ENCODE measurements around the gene PCNP.
"Not testable (repeated sequence)": the region's sequence is repeated elsewhere in the genome, so short reads cannot be mapped to it uniquely, and the experiment has no call there.

PCNP gene

DNA sequence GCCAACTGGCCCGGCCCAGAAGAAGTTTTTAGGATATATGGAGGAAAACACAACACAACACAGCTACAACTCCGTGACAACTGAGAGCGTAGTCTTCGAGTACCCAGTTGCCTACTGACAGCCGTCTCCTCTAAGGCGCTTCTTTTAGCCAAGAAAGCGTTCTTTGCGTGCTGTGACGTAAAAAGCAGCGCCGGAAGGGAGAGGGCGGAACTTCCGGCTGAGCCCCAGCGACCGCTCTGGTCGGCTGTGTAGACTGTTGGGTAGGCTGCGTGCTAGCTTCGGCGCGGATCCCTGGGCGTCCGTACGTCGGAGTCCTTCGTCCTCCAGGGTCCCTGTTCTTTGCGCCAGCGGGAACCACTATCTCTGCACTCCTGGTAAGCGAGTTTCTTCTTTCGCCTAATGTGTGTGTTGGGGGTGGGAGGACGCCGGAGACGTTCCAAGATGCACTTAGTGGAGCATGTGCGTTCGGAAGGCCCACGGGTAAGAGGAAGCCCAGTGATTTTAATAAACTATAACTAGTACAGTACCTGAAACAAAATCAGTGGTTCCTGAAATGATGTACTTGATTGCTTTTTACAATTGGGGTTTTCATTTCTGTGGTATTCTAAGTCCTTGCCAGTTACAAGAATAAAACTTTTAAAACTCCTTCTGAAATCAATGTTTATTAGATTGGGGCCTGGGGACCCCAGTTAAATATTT lies 12.2 kb upstream of the PCNP start, which contains the start of gene TRMT10C:
TSS of gene TRMT10C (plus strand) at position 239 of the 699 bp plus-strand sequence. CDS start 2,914 bp downstream, outside the sequence.
- in situ Hi-C loops (cut with MboI; ENCODE audit: low sequenced_read_pairs) = no loop called here

DNA sequence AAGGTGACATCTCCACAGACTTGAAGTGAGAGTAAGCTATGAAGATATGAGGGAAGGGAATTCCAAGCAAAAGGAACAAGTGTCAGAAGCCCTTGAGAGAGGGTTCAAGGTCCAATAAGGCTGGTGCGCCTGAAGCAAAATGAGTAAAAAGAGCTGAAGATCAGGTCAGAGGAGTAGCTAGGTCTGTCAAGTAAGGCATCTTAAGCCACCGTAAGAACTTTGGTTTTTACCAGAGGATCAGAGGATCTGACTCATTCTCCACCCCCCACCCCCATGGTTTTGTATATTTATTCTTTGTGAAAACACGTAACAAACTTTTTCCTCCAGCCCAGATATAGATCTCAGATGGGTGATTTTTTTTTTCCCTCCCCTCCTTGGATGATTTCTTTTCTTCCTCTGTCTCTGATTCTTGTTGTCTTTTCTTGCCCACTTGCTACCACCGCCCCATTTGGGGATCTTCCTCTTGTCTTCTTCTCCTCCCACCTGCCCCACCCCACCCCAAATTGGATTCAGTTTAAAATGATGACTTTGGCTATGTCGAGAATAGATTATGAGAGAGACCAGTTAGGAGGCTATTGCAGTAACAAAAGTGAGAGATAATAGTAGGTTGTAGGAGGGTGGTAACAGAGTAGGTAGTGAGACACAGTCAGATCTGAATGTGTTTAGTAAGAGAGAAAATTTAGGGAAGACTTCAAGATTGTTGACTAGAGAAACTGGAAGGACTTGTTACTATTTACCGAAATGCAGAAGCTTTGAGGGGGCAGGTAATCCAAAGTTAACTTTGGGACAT lies 6.3 kb upstream of the PCNP start:
- in situ Hi-C loops (cut with MboI; ENCODE audit: low sequenced_read_pairs) = no loop called here

DNA sequence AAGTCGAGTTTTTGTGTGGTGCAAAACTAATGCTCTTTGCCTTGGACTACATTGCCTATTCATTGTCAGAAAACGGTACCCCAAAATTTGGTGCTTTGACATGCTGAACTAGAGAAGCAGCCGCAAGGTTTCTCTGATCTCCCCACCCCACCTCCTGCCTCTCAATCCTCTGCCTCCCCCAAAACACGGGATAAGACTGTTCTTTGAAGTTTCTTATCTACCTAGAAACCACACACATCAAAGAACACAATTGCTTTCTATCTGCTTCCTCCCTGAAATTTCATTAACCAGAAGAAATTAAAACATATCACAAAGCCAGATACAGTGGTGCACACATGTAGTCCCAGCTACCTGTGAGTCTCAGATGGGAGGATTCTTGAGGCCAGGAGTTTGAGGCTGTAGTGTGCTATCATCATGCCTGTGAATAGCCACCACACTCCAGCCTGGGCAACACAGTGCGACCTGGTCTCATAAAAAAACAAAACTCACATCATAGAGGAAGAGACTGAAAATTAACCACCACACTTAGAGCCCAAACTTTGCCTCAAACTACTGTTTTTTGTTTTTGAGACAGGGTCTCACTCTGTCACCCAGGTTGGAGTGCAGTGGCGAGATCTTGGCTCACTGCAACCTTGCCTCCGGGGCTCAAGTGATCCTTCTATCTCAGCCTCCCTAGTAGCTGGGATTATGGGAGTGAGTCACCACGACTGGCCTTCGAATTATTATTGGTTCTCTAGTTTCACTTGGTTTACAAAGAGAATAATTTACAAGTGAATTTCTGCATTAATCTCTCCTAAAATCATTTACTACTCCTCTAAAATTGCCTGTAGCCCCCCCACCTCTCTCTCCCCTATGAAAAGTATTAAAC lies 2.7 kb upstream of the PCNP start:
- in situ Hi-C loops (cut with MboI; ENCODE audit: low sequenced_read_pairs) = no loop called here

DNA sequence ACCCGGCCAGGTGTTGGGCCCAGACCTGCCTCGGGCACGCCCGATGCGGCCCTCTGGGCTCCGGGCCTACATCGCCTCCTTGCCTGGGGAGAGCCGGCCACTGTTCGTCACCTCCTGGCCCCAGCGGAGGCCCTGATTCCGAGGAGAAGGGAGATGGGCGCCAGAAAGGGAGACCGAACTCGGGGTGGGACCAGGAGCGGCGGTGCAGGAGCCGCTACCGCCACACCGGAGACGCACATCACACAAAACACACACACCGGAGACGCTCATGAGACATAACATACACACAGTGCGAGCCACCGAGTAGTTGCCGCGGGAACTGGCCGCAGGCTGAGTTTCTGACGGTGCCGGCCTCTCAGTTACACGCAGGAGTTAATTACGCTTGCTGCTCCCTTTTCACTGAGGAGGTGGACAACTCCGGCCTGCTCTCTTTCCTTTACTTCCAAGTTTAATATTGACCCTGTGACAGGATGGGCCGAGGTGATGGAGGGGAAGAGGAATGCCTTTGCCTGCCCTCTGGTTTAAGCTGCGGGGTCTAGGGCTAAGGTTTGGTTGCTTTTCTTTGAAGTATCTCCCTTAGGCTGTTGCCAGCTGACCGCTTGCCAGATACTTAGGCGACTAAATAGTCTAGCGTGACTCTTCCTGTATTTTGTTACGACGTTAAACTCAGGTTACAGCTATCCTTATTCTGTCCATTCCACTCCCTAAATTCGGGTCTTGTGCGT lies 570 bp downstream of the PCNP start:
- in situ Hi-C loops (cut with MboI; ENCODE audit: low sequenced_read_pairs) = no loop called here

DNA sequence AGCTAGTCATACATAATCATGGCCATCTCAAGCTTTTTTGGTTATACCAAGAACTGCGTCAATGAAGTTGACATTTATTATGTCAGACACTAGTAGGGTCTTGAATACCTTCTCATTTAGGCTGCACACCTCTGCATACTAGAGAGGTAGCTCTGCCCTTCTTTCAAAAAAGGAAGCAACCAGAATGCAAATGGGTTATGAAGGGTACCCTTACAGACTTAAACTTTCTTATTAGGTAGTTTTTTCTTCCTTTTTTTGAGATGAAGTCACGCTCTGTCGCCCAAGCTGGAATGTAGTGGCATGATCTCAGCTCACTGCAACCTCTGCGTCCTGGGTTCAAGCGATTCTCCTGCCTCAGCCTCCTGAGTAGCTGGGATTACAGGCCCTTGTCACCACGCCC lies 3.3 kb downstream of the PCNP start:
- in situ Hi-C loops (cut with MboI; ENCODE audit: low sequenced_read_pairs) = no loop called here

DNA sequence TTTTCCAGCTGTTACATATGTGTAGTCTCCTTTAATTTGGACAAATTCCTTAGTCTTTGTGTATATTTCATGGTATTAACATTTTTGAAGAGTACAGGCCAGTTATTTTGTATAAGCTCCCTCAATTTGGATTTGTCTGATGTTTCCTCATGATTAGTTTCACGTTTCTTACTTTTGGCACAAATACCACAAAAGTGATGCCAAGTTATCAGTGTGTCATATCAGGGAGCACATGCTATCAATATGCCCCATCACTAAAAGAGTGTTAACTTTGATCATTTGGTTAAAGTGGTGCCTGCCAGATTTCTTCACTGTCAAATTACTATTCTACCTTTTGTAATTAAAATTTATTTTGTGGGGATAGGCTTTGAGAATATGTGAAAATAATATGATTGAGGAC lies 14.6 kb downstream of the PCNP start:
- in situ Hi-C loops (cut with MboI; ENCODE audit: low sequenced_read_pairs) = no loop called here

DNA sequence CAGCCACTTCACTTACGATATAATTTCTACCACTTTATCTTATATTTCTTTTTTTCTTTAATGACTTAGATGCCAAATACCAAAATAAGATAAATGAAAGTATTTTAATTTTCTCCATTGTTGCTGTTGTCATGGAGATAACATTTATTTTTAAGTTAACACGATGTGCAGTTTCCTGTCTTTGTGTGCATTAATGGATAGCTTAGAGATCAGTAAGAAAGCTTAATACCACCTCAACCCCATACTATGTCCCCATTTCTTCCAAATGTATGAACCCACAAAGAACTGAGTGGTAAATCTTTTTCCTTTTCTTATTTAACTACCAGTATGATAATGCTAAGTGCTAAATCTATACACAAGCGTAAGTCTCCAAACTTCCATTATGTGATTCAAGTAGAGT lies 17.1 kb downstream of the PCNP start:
- in situ Hi-C loops (cut with MboI; ENCODE audit: low sequenced_read_pairs) = no loop called here

DNA sequence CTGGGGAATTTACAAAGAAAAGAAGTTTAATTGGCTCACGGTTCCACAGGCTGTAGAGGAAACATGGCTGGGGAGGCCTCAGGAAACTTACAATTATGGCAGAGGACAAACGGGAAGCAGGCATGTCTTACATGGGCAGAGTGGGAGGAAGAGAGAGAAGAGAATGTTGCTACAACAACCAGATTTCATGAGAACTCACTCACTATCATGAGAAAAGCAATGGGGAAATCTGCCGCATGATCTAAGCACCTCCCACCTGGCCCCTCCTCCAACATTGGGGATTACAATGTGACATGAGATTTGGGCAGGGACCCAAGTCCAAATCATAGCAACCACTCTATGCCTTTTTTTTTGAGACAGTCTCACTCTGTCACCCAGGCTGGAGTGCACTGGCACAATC lies 28.8 kb downstream of the PCNP start:
- in situ Hi-C loops (cut with MboI; ENCODE audit: low sequenced_read_pairs) = no loop called here

DNA sequence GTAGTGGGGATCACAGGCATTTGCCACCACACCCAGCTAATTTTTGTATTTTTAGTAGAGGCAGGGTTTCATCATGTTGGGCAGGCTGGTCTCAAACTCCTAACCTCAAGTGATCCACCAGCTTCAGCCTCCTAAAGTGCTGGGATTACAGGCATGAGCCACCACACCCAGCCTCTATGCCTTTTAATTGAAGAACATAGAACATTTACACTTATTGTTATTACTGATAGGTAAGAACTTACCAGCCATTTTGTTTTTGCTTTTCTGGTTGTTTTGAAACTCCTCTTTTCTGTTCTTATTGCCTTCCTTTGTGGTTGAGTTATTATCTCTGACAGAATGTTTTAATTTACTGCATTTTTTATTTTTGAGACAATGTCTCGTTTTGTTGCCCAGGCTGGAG lies 29.2 kb downstream of the PCNP start:
- in situ Hi-C loops (cut with MboI; ENCODE audit: low sequenced_read_pairs) = no loop called here

DNA sequence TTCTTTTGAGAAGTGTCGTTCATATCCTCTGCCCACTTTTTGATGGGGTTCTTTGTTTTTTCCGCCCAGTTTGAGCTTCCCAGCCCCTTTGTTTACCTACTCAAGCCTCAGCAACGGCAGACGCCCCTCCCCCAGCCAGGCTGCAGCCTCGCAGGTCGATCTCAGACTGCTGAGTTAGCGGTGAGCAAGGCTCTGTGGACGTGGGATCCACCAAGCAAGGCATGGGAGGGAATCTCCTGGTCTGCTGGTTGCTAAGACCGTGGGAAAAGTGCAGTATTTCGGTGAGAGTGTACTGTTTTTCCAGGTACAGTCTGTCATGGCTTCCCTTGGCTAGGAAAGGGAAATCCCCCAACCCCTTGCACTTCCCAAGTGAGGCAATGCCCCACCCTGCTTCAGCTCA lies 31.4 kb downstream of the PCNP start:
- in situ Hi-C loops (cut with MboI; ENCODE audit: low sequenced_read_pairs) = not testable (repeated sequence)

DNA sequence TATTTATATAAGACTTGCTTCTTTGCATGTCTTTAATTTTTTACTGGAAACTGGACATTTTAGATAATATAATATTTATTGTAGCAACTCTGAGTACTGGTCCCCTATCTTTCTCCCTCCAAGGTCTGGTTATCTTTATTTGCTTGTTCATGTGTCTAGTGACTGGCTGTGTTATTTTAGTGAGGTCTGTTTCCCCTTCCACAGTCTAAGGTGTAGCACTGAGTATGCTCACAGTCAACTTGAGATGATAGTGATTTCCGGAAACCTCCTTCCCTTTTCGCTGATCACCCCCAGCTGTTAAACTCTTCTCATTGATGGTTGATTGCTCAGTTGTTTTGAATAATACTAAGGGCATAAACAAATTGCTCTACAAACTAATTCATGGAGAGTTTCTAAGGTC lies 37.0 kb downstream of the PCNP start:
- in situ Hi-C loops (cut with MboI; ENCODE audit: low sequenced_read_pairs) = no loop called here

DNA sequence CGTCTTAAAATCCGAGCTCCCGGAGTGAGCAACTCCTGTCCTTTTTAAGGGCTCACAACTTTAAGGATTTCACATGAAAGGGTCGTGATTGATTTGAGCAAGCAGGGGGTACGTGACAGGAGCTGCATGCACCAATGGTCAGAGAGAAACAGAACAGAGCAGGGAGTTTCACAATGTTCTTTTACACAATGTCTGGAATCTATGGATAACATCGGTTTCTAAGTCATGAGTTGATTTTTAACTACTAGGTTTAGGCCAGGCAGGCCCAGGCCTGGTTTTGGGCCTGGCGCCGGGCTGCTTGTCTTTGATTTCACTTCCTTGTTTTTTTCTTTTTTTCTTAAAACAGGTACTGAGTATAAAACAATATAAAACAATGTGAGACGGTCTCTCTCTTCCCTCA lies 39.0 kb downstream of the PCNP start:
- in situ Hi-C loops (cut with MboI; ENCODE audit: low sequenced_read_pairs) = not testable (repeated sequence)

DNA sequence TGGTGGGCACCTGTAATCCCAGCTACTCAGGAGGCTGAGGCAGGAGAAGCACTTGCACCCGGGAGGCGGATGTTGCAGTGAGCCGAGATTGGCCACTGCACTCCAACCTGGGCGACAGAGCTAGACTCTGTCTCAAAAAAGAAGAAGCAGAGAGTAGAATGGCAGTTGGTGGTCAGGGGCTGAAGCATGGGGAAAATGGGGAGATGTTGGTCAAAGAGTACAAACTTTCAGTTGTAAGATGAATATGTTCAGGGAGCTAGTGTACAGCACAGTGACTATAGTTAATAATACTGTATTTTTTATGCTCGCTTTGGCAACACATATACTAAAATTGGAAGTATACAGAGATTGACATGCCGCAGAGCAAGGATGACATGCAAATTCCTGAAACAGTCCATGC lies 41.5 kb downstream of the PCNP start:
- in situ Hi-C loops (cut with MboI; ENCODE audit: low sequenced_read_pairs) = no loop called here

DNA sequence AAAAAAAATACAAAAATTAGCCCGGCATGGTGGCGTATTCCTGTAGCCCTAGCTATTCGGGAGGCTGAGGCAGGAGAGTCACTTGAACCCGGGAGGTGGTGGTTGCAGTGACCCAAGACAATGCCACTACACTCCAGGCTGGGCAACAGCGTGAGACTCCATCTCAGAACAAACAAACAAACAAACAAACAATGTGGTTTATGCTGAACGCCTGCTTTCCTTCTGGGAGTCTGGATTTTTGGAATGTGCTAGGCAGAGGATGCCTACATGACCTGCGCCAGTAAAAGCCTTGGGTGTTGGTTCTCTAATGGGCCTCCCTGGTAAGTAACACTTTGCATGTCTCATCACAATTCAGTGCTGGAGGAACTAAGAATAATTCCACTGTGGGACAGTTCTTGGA lies 43.5 kb downstream of the PCNP start:
- in situ Hi-C loops (cut with MboI; ENCODE audit: low sequenced_read_pairs) = no loop called here

DNA sequence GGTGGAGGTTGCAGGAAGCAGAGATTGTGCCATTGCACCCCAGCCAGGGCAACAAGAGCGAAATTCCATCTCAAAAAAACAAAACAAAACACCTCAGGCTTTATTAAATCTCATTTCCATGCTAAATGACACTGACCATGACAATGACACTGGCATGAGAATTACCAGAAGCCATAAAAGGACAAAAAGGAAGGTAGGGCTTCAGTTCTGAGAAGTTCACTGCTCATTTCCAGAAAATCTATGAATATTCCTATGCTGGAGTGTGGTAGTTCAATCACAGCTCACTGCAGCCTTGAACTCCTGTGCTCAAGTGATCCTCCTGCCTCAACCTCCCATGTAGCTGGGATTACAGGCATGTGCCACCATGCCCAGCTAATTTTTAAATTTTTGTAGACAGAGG lies 44.7 kb downstream of the PCNP start:
- in situ Hi-C loops (cut with MboI; ENCODE audit: low sequenced_read_pairs) = no loop called here

DNA sequence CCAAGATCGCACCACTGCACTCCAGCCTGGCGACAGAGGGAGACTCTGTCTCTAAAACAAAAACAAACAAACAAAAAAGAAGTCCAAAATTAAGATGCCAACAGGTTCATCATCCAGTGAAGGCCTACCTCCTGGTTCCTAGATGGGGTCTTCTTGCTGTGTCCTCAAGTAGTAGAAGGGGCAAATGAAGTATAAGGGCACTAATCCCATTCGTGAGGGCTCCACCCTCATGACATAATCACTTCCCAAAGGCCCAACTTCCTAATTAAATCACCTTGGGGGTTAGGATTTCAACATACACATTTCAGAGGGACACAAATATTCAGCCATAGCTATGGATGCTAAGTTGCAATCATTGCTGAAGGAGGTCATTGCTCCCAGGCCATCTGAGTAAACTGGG lies 45.8 kb downstream of the PCNP start:
- in situ Hi-C loops (cut with MboI; ENCODE audit: low sequenced_read_pairs) = no loop called here

DNA sequence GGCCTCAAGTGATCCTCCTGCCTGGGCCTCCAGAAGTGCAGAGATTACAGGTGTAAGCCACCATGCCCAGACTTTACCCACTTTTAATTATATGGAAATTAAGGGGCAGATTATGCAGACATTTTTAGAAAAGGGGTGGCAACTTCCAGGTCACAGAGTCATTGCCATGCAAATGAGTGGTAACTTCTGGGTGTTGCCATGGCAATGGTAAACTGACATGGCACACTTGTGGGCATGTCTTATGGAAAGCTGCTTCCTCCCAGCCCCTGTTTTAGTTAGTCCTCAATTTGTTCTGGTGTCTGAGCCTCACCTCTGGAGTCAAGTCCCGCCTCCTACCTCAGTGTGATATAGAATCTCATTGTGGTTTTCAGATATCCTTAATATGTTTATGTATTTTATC lies 49.7 kb downstream of the PCNP start:
- in situ Hi-C loops (cut with MboI; ENCODE audit: low sequenced_read_pairs) = no loop called here

DNA sequence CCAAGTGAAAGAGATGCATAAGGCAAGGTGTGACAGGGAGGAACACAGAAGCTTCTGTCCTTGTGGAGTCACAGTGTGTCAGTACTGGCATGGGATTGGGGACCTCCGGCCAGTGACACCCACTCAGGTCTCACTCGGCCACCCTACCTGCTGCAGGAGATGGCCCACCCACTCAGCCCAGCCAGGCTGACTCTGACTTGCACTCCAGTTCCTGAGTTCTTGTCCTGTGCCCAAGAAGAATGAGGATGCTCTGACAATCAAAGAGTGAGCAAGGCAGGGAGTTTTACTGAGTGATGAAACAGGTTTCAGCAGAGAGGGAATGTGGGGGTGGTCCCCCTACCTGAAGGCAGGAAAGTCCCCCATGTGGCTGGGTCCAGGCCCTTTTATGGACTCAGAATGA lies 50.9 kb downstream of the PCNP start:
- in situ Hi-C loops (cut with MboI; ENCODE audit: low sequenced_read_pairs) = no loop called here

DNA sequence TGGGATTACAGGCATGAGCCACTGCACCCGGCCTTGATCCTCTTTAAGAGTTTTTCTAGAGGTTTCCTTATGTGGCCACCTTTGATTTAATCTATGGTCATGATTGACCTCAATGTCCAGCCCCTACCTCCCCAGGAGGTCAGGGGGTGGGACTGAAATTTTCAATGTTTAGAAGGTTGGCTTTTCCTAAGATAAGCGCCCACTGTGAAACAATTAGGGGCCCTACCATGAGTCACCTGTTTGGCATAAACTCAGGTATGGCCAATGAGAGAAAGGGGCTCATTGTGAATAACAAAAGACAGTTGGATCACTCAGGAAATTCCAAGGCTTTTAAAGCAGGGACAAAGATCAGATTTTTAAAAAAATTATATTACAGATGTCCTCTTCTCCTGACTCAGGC lies 51.9 kb downstream of the PCNP start:
- in situ Hi-C loops (cut with MboI; ENCODE audit: low sequenced_read_pairs) = no loop called here

DNA sequence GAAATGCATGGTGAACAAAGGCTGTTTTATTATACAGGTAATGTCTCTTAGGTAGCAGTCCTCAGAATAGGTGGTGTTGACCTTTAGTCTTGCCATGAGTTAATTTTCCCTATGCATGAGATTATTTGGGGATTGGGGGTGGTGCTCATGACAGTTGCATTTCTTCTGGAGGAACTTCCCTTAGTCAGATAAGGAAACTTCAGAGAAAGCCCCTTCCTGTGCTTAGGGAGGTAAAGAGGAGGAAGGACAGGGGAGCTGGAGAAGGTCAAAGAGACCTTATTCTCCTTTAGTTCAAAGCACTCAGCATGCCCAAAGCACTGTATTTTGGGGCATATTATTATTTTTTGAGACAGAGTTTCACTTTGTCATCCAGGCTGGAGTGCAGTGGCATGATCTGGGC lies 55.2 kb downstream of the PCNP start:
- in situ Hi-C loops (cut with MboI; ENCODE audit: low sequenced_read_pairs) = no loop called here
